Suprapubic skin (tissue), 4 donors: ENCODE results near the gene ADAMTS13. TPM values are rescaled to one million over a fixed set of nuclear protein-coding genes. Genes with fewer than 3 reads are reported as not detected.

ENCODE experiments used
- DNase-seq, 2 donors: peaks; one replicate each; pipeline ENCODE4 v3.0.0-alpha.2; 2019; ENCODE audit warnings: low spot score in 2 of 2
- H3K27ac ChIP-seq: fragments of 200-600 bp; sonication (generic); one replicate; pipeline ENCODE4 v1.5.1; 2019
- H3K27me3 ChIP-seq: fragments of 200-600 bp; sonication (generic); one replicate; pipeline ENCODE4 v1.5.1; 2019
- H3K36me3 ChIP-seq: fragments of 200-600 bp; sonication (generic); one replicate; pipeline ENCODE4 v1.5.1; 2019
- H3K4me1 ChIP-seq: fragments of 200-600 bp; sonication (generic); one replicate; pipeline ENCODE4 v1.5.1; 2019
- H3K4me3 ChIP-seq: fragments of 200-600 bp; sonication (generic); one replicate; pipeline ENCODE4 v1.5.1; 2019; ENCODE audit warnings: mild to moderate bottlenecking
- H3K9me3 ChIP-seq: fragments of 200-600 bp; sonication (generic); one replicate; pipeline ENCODE4 v1.5.1; 2019
- EP300 ChIP-seq: sonication (generic); formaldehyde crosslinking; IDR thresholded peaks from one replicate; pipeline ENCODE4 v1.6.1; 2017; ENCODE audit warnings: antibody characterized with exemption
- POLR2A ChIP-seq, 2 donors: fragments of 450-650 bp; IDR thresholded peaks; one replicate each; pipeline ENCODE4 v1.6.1; 2017; ENCODE audit warnings: antibody characterized with exemption in 2 of 2, mild to moderate bottlenecking in 2 of 2, moderate library complexity in 2 of 2
- POLR2AphosphoS5 ChIP-seq, 3 donors: sonication (generic); formaldehyde crosslinking; IDR thresholded peaks; one replicate each; pipeline ENCODE4 v1.6.1; 2017; ENCODE audit warnings: antibody characterized with exemption in 3 of 3
- WGBS: methylation state at CpG from one replicate; pipeline ENCODE4 v1.1.5; 2018; 5-methylcytosine and 5-hydroxymethylcytosine counted together
- total RNA-seq, 4 donors: library from RNA; depleted of rRNA; stranded (reverse); fragments of >200 nt; gene quantifications; one replicate each; pipeline ENCODE4 v1.1.0, GENCODE V29; 2016
- TF ChIP-seq, protein P1 (sequence below), 2 donors: fragments of 200-600 bp in 1 of 2; fragments of 450-650 bp in 1 of 2; sonication (generic) in 1 of 2; IDR thresholded peaks; one replicate each; pipeline ENCODE4 v1.5.1; 2016 to 2019; ENCODE audit warnings: antibody characterized with exemption in 2 of 2, mild to moderate bottlenecking in 1 of 2, moderate library complexity in 1 of 2

The ADAMTS13 gene
- total RNA-seq, 4 donors from 2014 or later, result 1.2 to 3.3 (median 1.6) TPM

DNA sequence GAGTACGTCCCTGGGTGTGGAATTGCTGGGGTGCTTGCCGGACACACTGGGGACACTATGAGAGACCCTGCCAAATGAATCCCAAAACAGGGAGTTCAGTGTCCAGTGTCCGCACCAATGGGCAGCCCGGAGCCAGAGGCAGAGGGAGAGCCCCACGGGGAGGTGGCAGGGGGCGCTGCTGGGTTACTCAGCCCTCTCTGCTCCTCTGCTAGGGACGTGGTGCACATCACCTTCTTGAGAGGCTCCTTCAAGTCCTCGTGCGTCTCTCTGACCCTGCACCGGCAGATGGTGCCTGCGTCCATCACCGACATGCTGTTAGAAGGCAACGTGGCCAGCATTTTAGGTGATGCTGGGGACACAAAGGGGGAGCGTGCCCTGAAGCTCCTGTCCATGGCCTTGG lies 25.2 kb upstream of the ADAMTS13 start:
- Histone ChIP-seq H3K4me3 (no peak overlapping the region), H3K36me3 (no peaks in the 10 kb centered on the region), H3K4me1 (no peaks in the 10 kb centered on the region), H3K27ac (no peak overlapping the region), H3K27me3 (peaks cover 21% of the 10 kb centered on the region), H3K9me3 (no peaks in the 10 kb centered on the region)
- 43% methylated on average over 9 of the region's 14 CpGs for WGBS
- DNase-seq, result no peak
- TF ChIP-seq EP300 (no peak), POLR2AphosphoS5 (IDR thresholded peaks at IDR 0.05) (no peak), POLR2A (IDR thresholded peaks at IDR 0.05) (no peak)
- TF ChIP-seq, protein P1, sequence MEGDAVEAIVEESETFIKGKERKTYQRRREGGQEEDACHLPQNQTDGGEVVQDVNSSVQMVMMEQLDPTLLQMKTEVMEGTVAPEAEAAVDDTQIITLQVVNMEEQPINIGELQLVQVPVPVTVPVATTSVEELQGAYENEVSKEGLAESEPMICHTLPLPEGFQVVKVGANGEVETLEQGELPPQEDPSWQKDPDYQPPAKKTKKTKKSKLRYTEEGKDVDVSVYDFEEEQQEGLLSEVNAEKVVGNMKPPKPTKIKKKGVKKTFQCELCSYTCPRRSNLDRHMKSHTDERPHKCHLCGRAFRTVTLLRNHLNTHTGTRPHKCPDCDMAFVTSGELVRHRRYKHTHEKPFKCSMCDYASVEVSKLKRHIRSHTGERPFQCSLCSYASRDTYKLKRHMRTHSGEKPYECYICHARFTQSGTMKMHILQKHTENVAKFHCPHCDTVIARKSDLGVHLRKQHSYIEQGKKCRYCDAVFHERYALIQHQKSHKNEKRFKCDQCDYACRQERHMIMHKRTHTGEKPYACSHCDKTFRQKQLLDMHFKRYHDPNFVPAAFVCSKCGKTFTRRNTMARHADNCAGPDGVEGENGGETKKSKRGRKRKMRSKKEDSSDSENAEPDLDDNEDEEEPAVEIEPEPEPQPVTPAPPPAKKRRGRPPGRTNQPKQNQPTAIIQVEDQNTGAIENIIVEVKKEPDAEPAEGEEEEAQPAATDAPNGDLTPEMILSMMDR (IDR thresholded peaks at IDR 0.05), result no peak

DNA sequence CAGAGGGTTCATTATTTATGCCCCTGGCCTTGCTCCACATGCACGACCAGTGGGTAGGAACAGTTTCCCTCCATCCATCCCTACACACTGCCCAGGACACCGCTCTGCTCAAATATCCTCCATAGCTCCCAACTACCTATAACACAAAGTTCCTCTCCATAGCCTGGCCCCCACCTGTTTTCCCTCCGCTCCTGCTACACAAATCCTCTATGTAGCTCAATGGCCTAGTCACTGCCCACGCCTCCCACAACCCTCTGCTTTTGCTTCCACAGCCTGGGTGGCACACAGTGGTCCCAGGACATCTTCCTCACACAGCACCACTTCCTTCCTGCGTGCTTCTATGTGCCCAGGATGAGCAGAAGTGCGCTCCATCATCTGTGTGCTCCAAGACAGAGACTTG lies 24.8 kb upstream of the ADAMTS13 start:
- 76% methylated on average over 6 of the region's 6 CpGs for WGBS
- Histone ChIP-seq H3K9me3 (no peaks in the 10 kb centered on the region), H3K4me1 (no peaks in the 10 kb centered on the region), H3K27me3 (peaks cover 21% of the 10 kb centered on the region), H3K36me3 (no peaks in the 10 kb centered on the region), H3K27ac (no peak overlapping the region), H3K4me3 (no peak overlapping the region)
- DNase-seq, result no peak
- TF ChIP-seq POLR2AphosphoS5 (IDR thresholded peaks at IDR 0.05) (no peak), EP300 (no peak), POLR2A (IDR thresholded peaks at IDR 0.05) (no peak)
- TF ChIP-seq, protein P1 (IDR thresholded peaks at IDR 0.05), result no peak

GRCh38 chr9:133397895-133398294 lies 24.3 kb upstream of the ADAMTS13 start:
- Histone ChIP-seq H3K27me3 (peaks cover 21% of the 10 kb centered on the region), H3K9me3 (no peaks in the 10 kb centered on the region), H3K4me1 (no peaks in the 10 kb centered on the region), H3K4me3 (no peak overlapping the region), H3K36me3 (no peaks in the 10 kb centered on the region), H3K27ac (no peak overlapping the region)
- TF ChIP-seq POLR2A (IDR thresholded peaks at IDR 0.05) (no peak), EP300 (no peak)
- WGBS, result 83% methylated on average over 1 of the region's 9 CpGs
- DNase-seq, result no peak

DNA sequence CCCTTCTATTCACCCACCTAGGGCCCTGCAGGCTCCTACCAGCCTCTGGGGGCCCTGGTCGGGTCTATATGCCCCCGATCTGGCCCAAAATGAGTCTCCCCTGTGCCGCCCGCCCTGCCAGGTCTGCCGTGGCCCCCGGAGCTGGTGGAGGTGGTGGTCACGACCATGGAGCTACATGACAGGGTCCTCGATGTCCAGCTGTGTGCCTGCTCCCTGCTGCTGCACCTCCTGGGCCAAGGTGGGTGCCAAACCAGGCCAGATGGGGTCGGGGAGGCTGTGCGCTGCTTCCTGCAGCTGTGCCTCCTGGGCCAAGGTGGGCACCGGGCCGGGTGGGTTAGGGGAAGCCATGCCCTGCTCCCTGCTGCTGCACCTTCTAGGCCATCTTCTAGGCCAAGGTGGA lies 21.9 kb upstream of the ADAMTS13 start:
- Histone ChIP-seq H3K9me3 (no peaks in the 10 kb centered on the region), H3K27me3 (peaks cover 2% of the 10 kb centered on the region), H3K27ac (no peak overlapping the region), H3K4me1 (no peaks in the 10 kb centered on the region), H3K4me3 (no peak overlapping the region), H3K36me3 (peaks cover 8% of the 10 kb centered on the region)
- DNase-seq, result no peak
- TF ChIP-seq POLR2A (IDR thresholded peaks at IDR 0.05) (no peak), POLR2AphosphoS5 (IDR thresholded peaks at IDR 0.05) (no peak), EP300 (no peak)
- TF ChIP-seq, protein P1 (IDR thresholded peaks at IDR 0.05), result no peak
- WGBS, result 86% methylated on average over 4 of the region's 12 CpGs

DNA sequence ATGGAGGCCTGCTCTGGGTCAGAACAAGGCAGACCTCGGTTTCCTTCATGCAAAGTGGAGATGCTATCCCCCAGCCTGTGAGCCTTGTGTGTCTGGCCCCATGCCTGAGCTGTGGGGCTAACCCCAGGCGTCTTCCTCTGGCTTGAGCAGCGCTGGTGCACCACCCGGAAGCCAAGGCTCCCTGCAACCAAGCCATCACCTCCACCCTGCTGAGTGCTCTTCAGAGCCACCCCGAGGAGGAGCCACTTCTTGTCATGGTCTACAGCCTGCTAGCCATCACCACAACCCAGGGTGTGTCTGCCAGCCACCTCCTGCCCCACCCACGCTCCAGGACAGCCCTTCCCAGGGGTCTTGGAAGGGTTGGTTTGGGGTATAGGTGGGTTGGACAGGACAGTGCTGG lies 20.6 kb upstream of the ADAMTS13 start:
- Histone ChIP-seq H3K4me3 (no peak overlapping the region), H3K9me3 (no peaks in the 10 kb centered on the region), H3K36me3 (peaks cover 21% of the 10 kb centered on the region), H3K27ac (no peak overlapping the region), H3K27me3 (no peaks in the 10 kb centered on the region), H3K4me1 (no peaks in the 10 kb centered on the region)
- WGBS, result 70% methylated on average over 2 of the region's 6 CpGs
- DNase-seq, result no peak
- TF ChIP-seq POLR2A (IDR thresholded peaks at IDR 0.05) (no peak), EP300 (no peak), POLR2AphosphoS5 (IDR thresholded peaks at IDR 0.05) (no peak)
- TF ChIP-seq, protein P1 (IDR thresholded peaks at IDR 0.05), result no peak

- H3K4me1 ChIP-seq, result no peaks in the 10 kb centered on the region
- no peak for DNase-seq
- no peak overlapping the region for H3K4me3 ChIP-seq
- no peaks in the 10 kb centered on the region for H3K27me3 ChIP-seq
- WGBS, result 67% methylated on average over 1 of the region's 7 CpGs
- no peak overlapping the region for H3K27ac ChIP-seq
- H3K9me3 ChIP-seq, result no peaks in the 10 kb centered on the region
- no peak for TF ChIP-seq POLR2A (IDR thresholded peaks at IDR 0.05)
- H3K36me3 ChIP-seq, result peaks cover 32% of the 10 kb centered on the region
Measured at GRCh38 chr9:133402689-133403088, 19.5 kb upstream of the ADAMTS13 start.
